Right lobe of liver (tissue), 4 donors: Measurements from ENCODE around the gene NOVA2.

Source experiments
- POLR2A ChIP-seq: fragments of 450-650 bp; IDR thresholded peaks from one replicate; pipeline ENCODE4 v1.6.1; 2017; ENCODE audit warnings: antibody characterized with exemption, mild to moderate bottlenecking
- TF ChIP-seq, protein P1 (sequence below), 4 donors: fragments of 200-600 bp in 3 of 4; fragments of 450-650 bp in 1 of 4; IDR thresholded peaks; one replicate each; pipeline versions ENCODE4 v1.5.1 to v1.8.0; 2016 to 2022; ENCODE audit warnings: antibody characterized with exemption in 4 of 4, mild to moderate bottlenecking in 2 of 4
- donor health status: DM: no; HTN: no; CAD: no.
- donor health status: DM: no; HTN: no; CAD: no.
- donor health status: DM: no; HTN: yes; CAD: no.

GRCh38 chr19:45939792-45940514 is 33.7 kb downstream of the NOVA2 start:
- TF ChIP-seq, protein P1, sequence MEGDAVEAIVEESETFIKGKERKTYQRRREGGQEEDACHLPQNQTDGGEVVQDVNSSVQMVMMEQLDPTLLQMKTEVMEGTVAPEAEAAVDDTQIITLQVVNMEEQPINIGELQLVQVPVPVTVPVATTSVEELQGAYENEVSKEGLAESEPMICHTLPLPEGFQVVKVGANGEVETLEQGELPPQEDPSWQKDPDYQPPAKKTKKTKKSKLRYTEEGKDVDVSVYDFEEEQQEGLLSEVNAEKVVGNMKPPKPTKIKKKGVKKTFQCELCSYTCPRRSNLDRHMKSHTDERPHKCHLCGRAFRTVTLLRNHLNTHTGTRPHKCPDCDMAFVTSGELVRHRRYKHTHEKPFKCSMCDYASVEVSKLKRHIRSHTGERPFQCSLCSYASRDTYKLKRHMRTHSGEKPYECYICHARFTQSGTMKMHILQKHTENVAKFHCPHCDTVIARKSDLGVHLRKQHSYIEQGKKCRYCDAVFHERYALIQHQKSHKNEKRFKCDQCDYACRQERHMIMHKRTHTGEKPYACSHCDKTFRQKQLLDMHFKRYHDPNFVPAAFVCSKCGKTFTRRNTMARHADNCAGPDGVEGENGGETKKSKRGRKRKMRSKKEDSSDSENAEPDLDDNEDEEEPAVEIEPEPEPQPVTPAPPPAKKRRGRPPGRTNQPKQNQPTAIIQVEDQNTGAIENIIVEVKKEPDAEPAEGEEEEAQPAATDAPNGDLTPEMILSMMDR (IDR thresholded peaks at IDR 0.05): no peak
- TF ChIP-seq POLR2A: no peak
